Neuronal stem cell (in vitro differentiated cells): Measurements from ENCODE around the gene UBE2E1.
"Not testable (repeated sequence)": the region's sequence is repeated elsewhere in the genome, so short reads cannot be mapped to it uniquely, and the experiment has no call there.

ENCODE experiments used
- DNase-seq: peaks from one replicate; pipeline ENCODE4 v3.0.0-alpha.2; 2013; ENCODE audit warnings: low spot score
- H2AFZ ChIP-seq: one replicate; pipeline ENCODE4 v1.6.1; 2013; ENCODE audit warnings: mild to moderate bottlenecking, low read length, inconsistent platforms
- H2AK5ac ChIP-seq: 2 replicates; pipeline ENCODE4 v1.6.1; 2013; ENCODE audit warnings: low read depth, mild to moderate bottlenecking, inconsistent platforms, low read length, moderate library complexity, mixed read lengths
- H2BK120ac ChIP-seq: 2 replicates; pipeline ENCODE4 v1.6.1; 2013; ENCODE audit warnings: low read depth, mild to moderate bottlenecking, inconsistent platforms, low read length, moderate library complexity, mixed read lengths
- H2BK12ac ChIP-seq: one replicate; pipeline ENCODE4 v1.6.1; 2013; ENCODE audit warnings: low read length, inconsistent platforms
- H2BK15ac ChIP-seq: 2 replicates; pipeline ENCODE4 v1.6.1; 2013; ENCODE audit warnings: mild to moderate bottlenecking, low read length, inconsistent platforms, mixed read lengths
- H2BK5ac ChIP-seq: one replicate; pipeline ENCODE4 v1.6.1; 2013; ENCODE audit warnings: inconsistent platforms, mild to moderate bottlenecking, low read length, moderate library complexity
- H3K14ac ChIP-seq: one replicate; pipeline ENCODE4 v1.6.1; 2013; ENCODE audit warnings: low read length, inconsistent platforms
- H3K18ac ChIP-seq: 2 replicates; pipeline ENCODE4 v1.6.1; 2013; ENCODE audit warnings: low read length, inconsistent platforms
- H3K23ac ChIP-seq: 2 replicates; pipeline ENCODE4 v1.6.1; 2013; ENCODE audit warnings: low read depth, mild to moderate bottlenecking, mixed read lengths, low read length, inconsistent platforms; ENCODE audit not compliant: poor library complexity
- H3K27ac ChIP-seq: replicated peaks from 3 replicates; pipeline ENCODE4 v1.5.1; 2013; ENCODE audit warnings: low read length, inconsistent platforms
- H3K27me3 ChIP-seq, 3 experiments: 2 replicates each; pipeline ENCODE4 v1.6.1; 2013; ENCODE audit warnings: low read length in 3 of 3, mild to moderate bottlenecking in 2 of 3, inconsistent platforms in 1 of 3, low read depth in 1 of 3, mixed read lengths in 1 of 3, moderate library complexity in 1 of 3; ENCODE audit not compliant: control insufficient read depth in 3 of 3, insufficient read depth in 3 of 3
- H3K36me3 ChIP-seq, 2 donors: replicated peaks in 1 of 2; 2 replicates each; pipeline ENCODE4 v1.6.1; 2013; ENCODE audit warnings: low read length in 2 of 2; ENCODE audit not compliant: control insufficient read depth in 2 of 2, insufficient read depth in 2 of 2
- H3K4ac ChIP-seq: 2 replicates; pipeline ENCODE4 v1.6.1; 2013; ENCODE audit warnings: inconsistent platforms, mild to moderate bottlenecking, low read length, moderate library complexity
- H3K4me1 ChIP-seq, 2 donors: 1 replicate in 1 of 2; 2 replicates in 1 of 2; pipeline ENCODE4 v1.6.1; 2013; ENCODE audit warnings: low read length in 2 of 2, low read depth in 1 of 2; ENCODE audit not compliant: control insufficient read depth in 2 of 2, insufficient read depth in 1 of 2
- H3K4me2 ChIP-seq: one replicate; pipeline ENCODE4 v1.6.1; 2013; ENCODE audit warnings: mild to moderate bottlenecking, low read length, inconsistent platforms; ENCODE audit not compliant: insufficient read depth, poor library complexity, severe bottlenecking
- H3K4me3 ChIP-seq, 2 donors: 2 replicates each; pipeline ENCODE4 v1.5.1; 2013; ENCODE audit warnings: low read length in 2 of 2, mild to moderate bottlenecking in 2 of 2, inconsistent platforms in 1 of 2, moderate library complexity in 1 of 2
- H3K79me1 ChIP-seq: one replicate; pipeline ENCODE4 v1.6.1; 2013; ENCODE audit warnings: low read depth, mild to moderate bottlenecking, inconsistent platforms, low read length, moderate library complexity
- H3K9ac ChIP-seq: one replicate; pipeline ENCODE4 v1.6.1; 2013; ENCODE audit warnings: mild to moderate bottlenecking, low read depth, low read length, inconsistent platforms; ENCODE audit not compliant: poor library complexity
- H3K9me3 ChIP-seq, 2 donors: replicated peaks in 1 of 2; 2 replicates each; pipeline versions ENCODE3 to v1.6.1; 2013; ENCODE audit warnings: low read length in 2 of 2, mild to moderate bottlenecking in 2 of 2, inconsistent platforms in 1 of 2, low read depth in 1 of 2, mixed read lengths in 1 of 2, moderate library complexity in 1 of 2; ENCODE audit not compliant: control insufficient read depth in 2 of 2, insufficient read depth in 1 of 2
- H4K8ac ChIP-seq: one replicate; pipeline ENCODE4 v1.6.1; 2013; ENCODE audit warnings: low read depth, mild to moderate bottlenecking, inconsistent platforms, low read length, moderate library complexity
- H4K91ac ChIP-seq: one replicate; pipeline ENCODE4 v1.6.1; 2013; ENCODE audit warnings: low read length, low read depth, mild to moderate bottlenecking, inconsistent platforms; ENCODE audit not compliant: poor library complexity
- WGBS, 2 donors: extraction: QIAGEN DNeasy Blood & Tissue Kit; methylation state at CpG; one replicate each; pipeline ENCODE4 v1.1.7; 2013; ENCODE audit warnings: missing lambda C conversion rate in 2 of 2, mixed read lengths in 1 of 2; ENCODE audit not compliant: insufficient read length in 2 of 2, insufficient replicate concordance in 1 of 2; ENCODE audit errors: extremely low coverage in 2 of 2; 5-methylcytosine and 5-hydroxymethylcytosine counted together

UBE2E1 gene

DNA sequence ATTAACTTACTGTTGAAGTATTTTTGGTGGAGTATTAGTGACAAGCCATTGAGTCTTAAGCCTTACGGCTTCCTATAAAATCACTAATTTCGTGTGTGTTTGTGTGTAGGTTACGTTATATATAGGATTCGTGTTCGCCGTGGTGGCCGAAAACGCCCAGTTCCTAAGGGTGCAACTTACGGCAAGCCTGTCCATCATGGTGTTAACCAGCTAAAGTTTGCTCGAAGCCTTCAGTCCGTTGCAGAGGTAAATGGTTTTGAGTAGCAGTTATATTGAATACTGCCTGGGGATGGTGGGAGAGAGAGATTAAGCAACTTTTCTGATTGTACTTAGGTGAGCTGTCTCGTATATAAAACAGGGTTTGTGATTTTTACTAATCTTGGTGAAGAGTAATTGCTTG, 112.6 kb downstream of the UBE2E1 start:
- H3K9ac ChIP-seq, H3K27ac ChIP-seq, H2BK12ac ChIP-seq, H2AFZ ChIP-seq, H2BK15ac ChIP-seq, H3K9me3 ChIP-seq, H2BK120ac ChIP-seq, H2BK5ac ChIP-seq, DNase-seq, H3K18ac ChIP-seq, H3K14ac ChIP-seq, H3K4ac ChIP-seq, H3K23ac ChIP-seq, H3K79me1 ChIP-seq, H2AK5ac ChIP-seq, H3K27me3 ChIP-seq, H4K91ac ChIP-seq, H4K8ac ChIP-seq: not testable (repeated sequence)
- Histone ChIP-seq H3K4me3 (peak overlapping the region; percentile 57 to 73), H3K4me1 (peaks cover 5 to 17% of the 10 kb centered on the region in 2 donors), H3K36me3 (peaks cover 21 to 50% of the 10 kb centered on the region in 2 donors), H3K4me2 (peak overlapping the region; percentile 55)
- WGBS, 2 donors: no CpG with 5 or more reads among the region's 12 CpGs

GRCh38 chr3:23919628-23920027, 113.9 kb downstream of the UBE2E1 start:
- no peak for DNase-seq
- Histone ChIP-seq H3K4ac (no peak overlapping the region), H4K91ac (no peak overlapping the region), H3K4me3 (no peak overlapping the region), H3K79me1 (peaks cover 10% of the 10 kb centered on the region), H2AK5ac (no peak overlapping the region), H3K4me2 (no peak overlapping the region), H3K9ac (no peak overlapping the region), H3K9me3 (peaks cover 1 to 5% of the 10 kb centered on the region in 2 donors), H3K4me1 (peaks cover 6 to 17% of the 10 kb centered on the region in 2 donors), H2AFZ (no peak overlapping the region), H3K14ac (no peak overlapping the region), H3K23ac (no peak overlapping the region), H2BK120ac (no peak overlapping the region), H2BK12ac (no peak overlapping the region), H2BK5ac (no peak overlapping the region), H3K27ac (no peak overlapping the region), H3K27me3 (no peaks in the 10 kb centered on the region), H4K8ac (no peak overlapping the region), H3K18ac (no peak overlapping the region), H3K36me3 (peaks cover 21 to 48% of the 10 kb centered on the region in 2 donors), H2BK15ac (no peak overlapping the region)
- WGBS, 2 donors: no CpG with 5 or more reads among the region's 2 CpGs

- Histone ChIP-seq H3K9ac (no peak overlapping the region), H3K27ac (no peak overlapping the region)
Measured at GRCh38 chr3:23920151-23920655, 114.4 kb downstream of the UBE2E1 start.

GRCh38 chr3:23921052-23921511, 115.3 kb downstream of the UBE2E1 start:
- Histone ChIP-seq H3K4me3 (no peak overlapping the region), H3K36me3 (peaks cover 21 to 45% of the 10 kb centered on the region in 2 donors)

More at GRCh38 chr3:23920151-23920655, 114.4 kb downstream of the UBE2E1 start:
- DNase-seq: no peak
- no peak overlapping the region for H4K8ac ChIP-seq
- H3K4ac ChIP-seq: no peak overlapping the region
- H4K91ac ChIP-seq: no peak overlapping the region
- no peak overlapping the region for H2BK5ac ChIP-seq
- peaks cover 10% of the 10 kb centered on the region for H3K79me1 ChIP-seq
- peaks cover 5 to 14% of the 10 kb centered on the region in 2 donors for H3K4me1 ChIP-seq
- no peak overlapping the region for H3K23ac ChIP-seq
- H2BK15ac ChIP-seq: no peak overlapping the region
- H3K36me3 ChIP-seq: peaks cover 21 to 45% of the 10 kb centered on the region in 2 donors
- no peak overlapping the region for H3K4me2 ChIP-seq
- peaks cover 1 to 5% of the 10 kb centered on the region in 2 donors for H3K9me3 ChIP-seq
- no peak overlapping the region for H2BK12ac ChIP-seq
- H2BK120ac ChIP-seq: no peak overlapping the region
- no peak overlapping the region for H3K18ac ChIP-seq
- no peak overlapping the region for H2AFZ ChIP-seq
- H3K27me3 ChIP-seq: no peaks in the 10 kb centered on the region
- no CpG with 5 or more reads among the region's 5 CpGs for WGBS, 2 donors
- H2AK5ac ChIP-seq: no peak overlapping the region
- no peak overlapping the region for H3K14ac ChIP-seq
- no peak overlapping the region for H3K4me3 ChIP-seq

More at GRCh38 chr3:23921052-23921511, 115.3 kb downstream of the UBE2E1 start:
- H2BK5ac ChIP-seq: no peak overlapping the region
- no peaks in the 10 kb centered on the region for H3K27me3 ChIP-seq
- peaks cover 10% of the 10 kb centered on the region for H3K79me1 ChIP-seq
- peaks cover 1 to 12% of the 10 kb centered on the region in 2 donors for H3K4me1 ChIP-seq
- H4K91ac ChIP-seq: no peak overlapping the region
- H3K18ac ChIP-seq: no peak overlapping the region
- no peak overlapping the region for H2BK120ac ChIP-seq
- H2BK12ac ChIP-seq: no peak overlapping the region
- no peak overlapping the region for H3K9ac ChIP-seq
- H2AFZ ChIP-seq: no peak overlapping the region
- H2BK15ac ChIP-seq: no peak overlapping the region
- H2AK5ac ChIP-seq: no peak overlapping the region
- no peak overlapping the region for H3K14ac ChIP-seq
- DNase-seq: no peak
- no peak overlapping the region for H3K27ac ChIP-seq
- H3K4ac ChIP-seq: no peak overlapping the region
- H3K9me3 ChIP-seq: peaks cover 1 to 5% of the 10 kb centered on the region in 2 donors
- no peak overlapping the region for H3K4me2 ChIP-seq
- H3K23ac ChIP-seq: no peak overlapping the region
- H4K8ac ChIP-seq: no peak overlapping the region
- no CpG with 5 or more reads among the region's 3 CpGs for WGBS, 2 donors
